B cell (primary cell): Measurements from ENCODE around the gene PSMB8. TPM values are rescaled to one million over a fixed set of nuclear protein-coding genes. Genes with fewer than 3 reads are reported as not detected.

Experiments used
- ATAC-seq: fragments of 200-7000 bp; cut with Tn5 transposase; one replicate; pipeline ENCODE4 v1.10.0; 2021; ENCODE audit warnings: low read depth, mild to moderate bottlenecking, moderate number of reproducible peaks, moderate library complexity
- CTCF ChIA-PET: fragments of 350-600 bp; sonication (Branson Sonifier 250); formaldehyde crosslinking; loops from one replicate; lab custom pipeline; 2021; ENCODE audit warnings: antibody characterized with exemption, inconsistent platforms; lab: Charles Lee
- POLR2A ChIA-PET: fragments of 350-600 bp; sonication (Branson Sonifier 250); formaldehyde crosslinking; loops from one replicate; lab custom pipeline; 2021; ENCODE audit warnings: antibody characterized with exemption; lab: Charles Lee
- DNase-seq: peaks from one replicate; pipeline ENCODE4 v3.0.0; 2013
- H2AFZ ChIP-seq: 2 replicates; pipeline ENCODE4 v1.6.1; 2012; ENCODE audit warnings: mild to moderate bottlenecking, low read depth, low read length; ENCODE audit not compliant: insufficient read depth, poor library complexity, severe bottlenecking
- H3K27ac ChIP-seq, 2 donors: 1 replicate in 1 of 2; 2 replicates in 1 of 2; pipeline ENCODE4 v1.5.1; 2012 to 2013; ENCODE audit warnings: low read length in 2 of 2, mild to moderate bottlenecking in 2 of 2, moderate library complexity in 1 of 2
- H3K27me3 ChIP-seq, 4 experiments: fragments of 200-600 bp in 1 of 4; sonication (generic) in 1 of 4; replicated peaks in 1 of 4; 1 replicate in 2 of 4; 2 replicates in 2 of 4; pipeline versions ENCODE4 v1.6.1 to v1.7.0; 2013 to 2016; ENCODE audit warnings: low read length in 3 of 4, mild to moderate bottlenecking in 2 of 4, mixed read lengths in 1 of 4, moderate library complexity in 1 of 4; ENCODE audit not compliant: insufficient read depth in 4 of 4, control insufficient read depth in 3 of 4; ENCODE audit errors: control extremely low read depth in 1 of 4
- H3K36me3 ChIP-seq, 2 experiments: replicated peaks in 1 of 2; 1 replicate in 1 of 2; 2 replicates in 1 of 2; pipeline versions ENCODE4 v1.6.1 to v1.7.1; 2013; ENCODE audit warnings: low read length in 1 of 2; ENCODE audit not compliant: insufficient read depth in 2 of 2, control insufficient read depth in 1 of 2; ENCODE audit errors: control extremely low read depth in 1 of 2, extremely low read depth in 1 of 2
- H3K4me1 ChIP-seq, 2 donors: fragments of 200-600 bp in 1 of 2; sonication (generic) in 1 of 2; 1 replicate in 1 of 2; 2 replicates in 1 of 2; pipeline versions ENCODE4 v1.5.1 to v1.6.1; 2013 to 2017; ENCODE audit warnings: low read length in 2 of 2; ENCODE audit not compliant: control insufficient read depth in 2 of 2, insufficient read depth in 2 of 2
- H3K4me2 ChIP-seq: replicated peaks from 2 replicates; pipeline ENCODE3; 2012; ENCODE audit warnings: mild to moderate bottlenecking, low read depth, low read length; ENCODE audit not compliant: poor library complexity, severe bottlenecking
- H3K4me3 ChIP-seq, 5 experiments: fragments of 200-600 bp in 1 of 5; sonication (generic) in 1 of 5; 1 replicate in 3 of 5; 2 replicates in 2 of 5; pipeline versions ENCODE4 v1.5.1 to v1.7.0; 2011 to 2016; ENCODE audit warnings: low read length in 4 of 5, mild to moderate bottlenecking in 4 of 5, low read depth in 2 of 5, control low read depth in 1 of 5, moderate library complexity in 1 of 5; ENCODE audit not compliant: insufficient read depth in 1 of 5; ENCODE audit errors: control extremely low read depth in 1 of 5, extremely low read depth in 1 of 5
- H3K79me2 ChIP-seq: fragments of 200-600 bp; sonication (generic); one replicate; pipeline ENCODE4 v1.6.0; 2016; ENCODE audit warnings: low read length; ENCODE audit not compliant: control insufficient read depth, insufficient read depth
- H3K9ac ChIP-seq: fragments of 200-600 bp; sonication (generic); 2 replicates; pipeline ENCODE4 v1.6.1; 2017; ENCODE audit warnings: mild to moderate bottlenecking, low read length, moderate library complexity
- H3K9me3 ChIP-seq, 3 donors: one replicate each; pipeline versions ENCODE4 v1.6.1 to v1.7.1; 2013; ENCODE audit warnings: low read length in 2 of 3; ENCODE audit not compliant: control insufficient read depth in 2 of 3, insufficient read depth in 1 of 3; ENCODE audit errors: control extremely low read depth in 1 of 3
- H4K20me1 ChIP-seq: 2 replicates; pipeline ENCODE4 v1.6.0; 2012; ENCODE audit warnings: mild to moderate bottlenecking, low read length; ENCODE audit not compliant: insufficient read depth, control insufficient read depth, poor library complexity, severe bottlenecking
- H3K27ac Mint-ChIP-seq: one replicate; pipeline ENCODE4 v1.8.0; 2021; ENCODE audit warnings: mixed read lengths
- H3K27me3 Mint-ChIP-seq: one replicate; pipeline ENCODE4 v1.8.0; 2021; ENCODE audit warnings: mixed read lengths
- H3K4me1 Mint-ChIP-seq: one replicate; pipeline ENCODE4 v1.8.0; 2021; ENCODE audit warnings: mixed read lengths
- H3K4me3 Mint-ChIP-seq: one replicate; pipeline ENCODE4 v1.8.0; 2021; ENCODE audit warnings: mixed read lengths
- H3K9me3 Mint-ChIP-seq: one replicate; pipeline ENCODE4 v1.8.0; 2022; ENCODE audit warnings: mixed read lengths; ENCODE audit not compliant: insufficient read depth
- CTCF ChIP-seq: fragments of 200-600 bp; IDR thresholded peaks from one replicate; pipeline ENCODE4 v1.8.0; 2022; ENCODE audit warnings: antibody characterized with exemption, mild to moderate bottlenecking
- EZH2 ChIP-seq: IDR thresholded peaks from 2 replicates; pipeline ENCODE4 v1.6.1; 2012; ENCODE audit warnings: borderline replicate concordance, low read depth, mild to moderate bottlenecking, moderate library complexity, low read length; ENCODE audit not compliant: insufficient read depth, poor library complexity, severe bottlenecking
- WGBS: methylation state at CpG from one replicate; pipeline ENCODE4 v1.1.5; 2013; ENCODE audit warnings: missing lambda C conversion rate; ENCODE audit not compliant: insufficient coverage; 5-methylcytosine and 5-hydroxymethylcytosine counted together
- intact Hi-C: fragments of 100-400 bp; cut with micrococcal nuclease; formaldehyde crosslinking; loops from one replicate; pipeline ENCODE4 v1.10.0; 2022
- polyA plus RNA-seq: library from polyadenylated mRNA; depleted of rRNA; stranded (reverse); fragments of >200 nt; gene quantifications from 2 replicates; pipeline ENCODE4 v1.2.3, GENCODE V29; 2012
- total RNA-seq, 2 donors: library from RNA; stranded (reverse); fragments of 120-200 nt in 1 of 2; gene quantifications; 1 replicate in 1 of 2; 2 replicates in 1 of 2; pipeline versions ENCODE4 v1.2.3 to v1.2.4, GENCODE V29; 2013 to 2022

Gene PSMB8
- total and polyA plus RNA-seq, 2 donors (not counting 1 experiment from before 2014, with no cell fraction given), result 129 to 256 TPM

- peaks cover 83% of the 10 kb centered on the region for H3K4me1 Mint-ChIP-seq
- Histone ChIP-seq H3K27ac (peak overlapping the region; percentile 96 to 97), H3K79me2 (peaks cover 94% of the 10 kb centered on the region), H3K36me3 (peaks cover 13 to 76% of the 10 kb centered on the region in 2 experiments), H2AFZ (no peak overlapping the region), H3K4me2 (peak overlapping the region; percentile 73), H3K9me3 (no peaks in the 10 kb centered on the region), H3K9ac (peak overlapping the region; percentile 96), H4K20me1 (peaks cover 16% of the 10 kb centered on the region), H3K4me3 (peak overlapping the region; percentile 88 to 100 (median 95)), H3K27me3 (no peaks in the 10 kb centered on the region), H3K4me1 (peaks cover 68 to 79% of the 10 kb centered on the region in 2 donors)
- WGBS, result 0% methylated on average over 10 of the region's 10 CpGs
- DNase-seq (peak; percentile 68), ATAC-seq (no peak)
- ChIA-PET CTCF (interaction anchor here (0.8 to 11.0 kb wide), 14 partner anchors 10 to 185 kb away, joined by 3 to 359 read pairs (median 4); partner anchors contain the start of genes BRD2, HLA-DMA, PSMB9 and TAP1), POLR2A (interaction anchor here (0.6 to 9.7 kb wide), 16 partner anchors 10 to 431 kb away, joined by 3 to 282 read pairs (median 5); partner anchors contain the start of genes BRD2, HLA-DMB, HLA-DPA1 and PSMB9)
- intact Hi-C loops, result no loop called here
- TF ChIP-seq EZH2 (no peak), CTCF (no peak)
- no peaks in the 10 kb centered on the region for H3K9me3 Mint-ChIP-seq
- H3K27ac Mint-ChIP-seq, result peak overlapping the region; percentile 99
- no peaks in the 10 kb centered on the region for H3K27me3 Mint-ChIP-seq
- H3K4me3 Mint-ChIP-seq, result peak overlapping the region; percentile 95
These were observed 1.6 kb upstream of the PSMB8 start for GRCh38 chr6:32845384-32845884.

GRCh38 chr6:32844839-32845383 lies 1.1 kb upstream of the PSMB8 start:
- intact Hi-C loops, result loop anchor here (1.0 to 5.0 kb wide), 4 partner anchors 9 to 178 kb away; partner anchors contain the start of genes BRD2, HLA-DMB, HLA-DQB1 and PSMB9
- ChIA-PET POLR2A (interaction anchor here (0.5 to 9.7 kb wide), 21 partner anchors 11 to 573 kb away, joined by 3 to 282 read pairs (median 5); partner anchors contain the start of genes BRD2, HLA-DMA, HLA-DMB and HLA-DOB), CTCF (interaction anchor here (0.8 to 11.0 kb wide), 14 partner anchors 10 to 139 kb away, joined by 3 to 359 read pairs (median 6); partner anchors contain the start of genes BRD2, HLA-DMA, PSMB9 and TAP1)
- H3K4me1 Mint-ChIP-seq, result peaks cover 83% of the 10 kb centered on the region
- no peaks in the 10 kb centered on the region for H3K27me3 Mint-ChIP-seq
- peak overlapping the region; percentile 99 for H3K27ac Mint-ChIP-seq
- peak overlapping the region; percentile 95 for H3K4me3 Mint-ChIP-seq
- TF ChIP-seq CTCF, result no peak
- no peak for TF ChIP-seq EZH2
- Histone ChIP-seq H3K4me1 (peaks cover 68 to 79% of the 10 kb centered on the region in 2 donors), H4K20me1 (peaks cover 11% of the 10 kb centered on the region), H3K9ac (peak overlapping the region; percentile 96), H3K36me3 (peaks cover 9 to 71% of the 10 kb centered on the region in 2 experiments), H3K27ac (peak overlapping the region; percentile 96 to 97), H2AFZ (no peak overlapping the region), H3K27me3 (no peaks in the 10 kb centered on the region), H3K4me2 (peak overlapping the region; percentile 73), H3K9me3 (no peaks in the 10 kb centered on the region), H3K4me3 (peak overlapping the region; percentile 88 to 100 (median 95)), H3K79me2 (peaks cover 94% of the 10 kb centered on the region)
- WGBS, result 0% methylated on average over 17 of the region's 19 CpGs
- H3K9me3 Mint-ChIP-seq, result no peaks in the 10 kb centered on the region
- no peak for DNase-seq
- no peak for ATAC-seq
